Measurements from ENCODE around the gene GPR143. TPM values are rescaled to one million over a fixed set of nuclear protein-coding genes. Genes with fewer than 3 reads are reported as not detected.

Gene GPR143
- total RNA-seq, 1 experiment from 2014 or later = 0.17 TPM

Other genes with a start within 250 kb of the GPR143 start
- 3.2 and 5.1 TPM in 2 replicates for gene SHROOM2, start 20.6 kb upstream of the GPR143 start, total RNA-seq (2014; rRNA removed)
- not detected in 2 replicates for gene CLDN34, start 201.5 kb upstream of the GPR143 start, total RNA-seq (2014; rRNA removed)

All from LHCN-M2 (cell line).